ENCODE data around the gene BMP15. TPM values are rescaled to one million over a fixed set of nuclear protein-coding genes. Genes with fewer than 3 reads are reported as not detected.

BMP15 gene
- polyA plus RNA-seq, 1 donor: not detected

Other genes starting within 250 kb of the BMP15 start
- 22.0 TPM for gene SHROOM4, start 96.5 kb upstream of the BMP15 start, polyA plus RNA-seq (ENCODE audit: insufficient read length)

Measured in left kidney (tissue), 1 donor.